ENCODE results near the gene SPEN. TPM values are rescaled to one million over a fixed set of nuclear protein-coding genes. Genes with fewer than 3 reads are reported as not detected.

Gene SPEN
- total and polyA plus RNA-seq, 9 of the 15 experiments (the other 6 are each of a cell fraction or from before 2014, with no cell fraction given), result 5.7 to 87.5 (median 27.2) TPM

- peak; percentile 25; the same call in 1 of the 2 replicates for TF ChIP-seq REST (IDR thresholded peaks at IDR 0.05; ENCODE audit: borderline replicate concordance)
- TF ChIP-seq REST (CRISPR knock-in tag; IDR thresholded peaks at IDR 0.05; ENCODE audit: low read depth), result peak; percentile 52; the same call in 1 of the 2 replicates
- no peak for TF ChIP-seq SETDB1 (IDR thresholded peaks at IDR 0.05; ENCODE audit: low read length)
- TF ChIP-seq TFAP4 (CRISPR knock-in tag; IDR thresholded peaks at IDR 0.05; ENCODE audit: borderline replicate concordance), result peak; percentile 34; the same call in 1 of the 2 replicates
- TF ChIP-seq RNF2 (IDR thresholded peaks at IDR 0.05), result no peak
- peak in 1 of 2 experiments; percentile 21; a peak in 1 of 4 replicates for TF ChIP-seq MNT (conservative IDR thresholded peaks at IDR 0.05)
- TF ChIP-seq ZFP30 (CRISPR knock-in tag; IDR thresholded peaks at IDR 0.05; ENCODE audit: borderline replicate concordance), result no peak
- TF ChIP-seq CREM (IDR thresholded peaks at IDR 0.05; ENCODE audit: low read depth), result no peak
- peak; percentile 68; the same call in 1 of the 2 replicates for TF ChIP-seq ZNF395 (CRISPR knock-in tag; IDR thresholded peaks at IDR 0.05)
- peak; percentile 71 for TF ChIP-seq VEZF1 (CRISPR knock-in tag; IDR thresholded peaks at IDR 0.05)
Observed at GRCh38 chr1:15951341-15952153, 104.0 kb downstream of the SPEN start (continued).

All from K562 (cell line).